GM13976 (cell line): ENCODE data around the gene NTMT2.

Experiments used
- DNase-seq: peaks from one replicate; pipeline ENCODE4 v3.0.0; 2012; ENCODE audit warnings: low spot score
- CTCF ChIP-seq: IDR thresholded peaks from 2 replicates; pipeline ENCODE4 v1.5.1; 2012; ENCODE audit warnings: borderline replicate concordance, mild to moderate bottlenecking; ENCODE audit not compliant: insufficient read depth; ENCODE audit errors: extremely low read depth, missing control alignments, control extremely low read depth
- in situ Hi-C: fragments of 300-500 bp; cut with MboI; formaldehyde crosslinking; loops from one replicate; pipeline ENCODE4 v1.12.0; 2022; ENCODE audit warnings: low sequenced_read_pairs, mixed read lengths, inconsistent platforms; ENCODE audit not compliant: unreplicated experiment

The NTMT2 gene

GRCh38 chr1:170200161-170200560 lies 54.4 kb downstream of the NTMT2 start:
- in situ Hi-C loops: no loop called here
- no peak for DNase-seq
- no peak for TF ChIP-seq CTCF

GRCh38 chr1:170200621-170201397 lies 55.0 kb downstream of the NTMT2 start:
- in situ Hi-C loops: no loop called here

GRCh38 chr1:170203693-170204092 lies 57.9 kb downstream of the NTMT2 start:
- in situ Hi-C loops: no loop called here
- TF ChIP-seq CTCF: no peak
- no peak for DNase-seq

More at GRCh38 chr1:170200621-170201397, 55.0 kb downstream of the NTMT2 start:
- no peak for TF ChIP-seq CTCF
- no peak for DNase-seq

GRCh38 chr1:170204121-170204520 lies 58.4 kb downstream of the NTMT2 start:
- in situ Hi-C loops: no loop called here
- DNase-seq: no peak
- no peak for TF ChIP-seq CTCF

GRCh38 chr1:170205301-170205700 lies 59.5 kb downstream of the NTMT2 start:
- DNase-seq: no peak
- TF ChIP-seq CTCF: no peak
- in situ Hi-C loops: no loop called here

GRCh38 chr1:170209125-170209524 lies 63.4 kb downstream of the NTMT2 start:
- TF ChIP-seq CTCF: no peak
- DNase-seq: no peak
- in situ Hi-C loops: no loop called here
